Measurements from ENCODE around the gene KIF6.

The KIF6 gene

GRCh38 chr6:39366931-39367618 is 358.1 kb downstream of the KIF6 start:
- no peak for DNase-seq

- DNase-seq, result no peak
Observed at GRCh38 chr6:39365281-39366074, 359.7 kb downstream of the KIF6 start.

DNA sequence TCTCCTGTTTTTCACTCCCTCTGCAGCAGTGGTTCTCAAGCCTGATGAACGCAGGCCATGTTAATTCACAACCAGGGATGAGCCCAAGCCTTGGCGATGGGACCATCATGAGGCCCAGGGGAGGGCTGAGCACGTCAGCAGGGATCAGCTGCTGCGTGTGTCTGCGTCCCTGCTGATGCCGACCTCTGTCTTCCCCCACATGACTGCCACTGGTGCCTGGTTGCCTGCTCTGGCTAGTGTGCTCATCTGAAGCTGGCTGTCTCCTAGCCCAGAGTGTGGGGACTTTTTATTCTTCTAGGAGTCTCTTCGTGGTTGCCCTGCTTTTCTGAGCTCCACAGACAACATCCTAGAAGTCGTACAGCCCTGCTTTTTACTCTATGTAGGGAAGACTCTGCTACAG is 361.9 kb downstream of the KIF6 start:
- no peak for DNase-seq

- DNase-seq, result peak; percentile 24
Observed at GRCh38 chr6:39362487-39362865, 362.7 kb downstream of the KIF6 start.

GRCh38 chr6:39361657-39362486 is 363.3 kb downstream of the KIF6 start:
- DNase-seq, result peak; percentile 69

DNA sequence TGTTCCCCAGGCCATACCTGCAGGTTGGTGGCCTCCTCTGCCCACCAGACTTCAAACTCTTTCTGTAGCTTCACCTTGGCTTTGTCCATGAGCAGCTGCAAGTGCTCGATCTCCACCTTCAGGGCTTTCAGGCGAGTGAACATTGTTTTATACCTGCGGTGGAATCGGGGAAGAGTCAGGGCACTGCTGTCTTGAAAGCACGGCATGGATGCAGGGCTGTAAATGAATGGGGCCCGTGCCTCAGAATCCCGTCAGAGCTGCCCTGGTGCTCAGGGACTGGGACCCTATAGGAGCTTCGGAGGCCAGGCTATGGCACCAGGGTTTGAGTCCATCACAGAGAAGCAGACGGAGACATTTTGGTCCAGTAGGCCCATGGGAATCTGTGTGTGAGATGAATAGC is 364.8 kb downstream of the KIF6 start:
- no peak for DNase-seq

DNA sequence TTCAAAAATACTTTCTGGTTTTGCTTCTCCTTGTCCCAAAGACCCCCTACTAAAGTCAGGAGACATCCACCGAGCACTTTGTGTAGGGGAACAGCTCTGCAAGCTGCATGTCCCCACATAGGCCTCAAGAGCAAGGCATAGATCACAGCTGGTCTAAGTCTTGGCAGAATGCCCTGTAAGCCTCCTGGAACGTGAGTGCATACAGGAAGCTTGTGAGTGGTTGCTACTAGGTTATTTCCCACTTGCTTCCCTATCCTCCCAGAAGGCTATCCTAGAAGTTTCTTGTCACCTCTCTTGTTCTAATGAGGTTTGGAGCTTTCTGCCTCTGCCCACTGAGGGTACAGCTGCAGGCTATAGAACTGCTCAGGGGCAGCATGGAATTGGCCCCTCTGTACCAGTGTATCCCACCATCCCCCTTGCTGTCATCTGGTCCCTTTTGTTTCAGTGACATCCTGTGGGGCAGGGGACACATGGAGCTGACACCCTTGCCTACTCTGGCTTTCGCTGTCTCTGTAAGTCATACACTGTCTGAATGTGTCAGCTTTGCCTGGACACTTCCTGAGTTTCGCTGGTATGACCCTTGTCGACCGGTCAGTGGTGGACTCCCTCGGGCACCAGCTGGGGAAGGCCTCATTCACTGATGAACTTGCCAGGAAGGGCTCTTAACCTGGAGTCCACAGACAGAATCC is 367.1 kb downstream of the KIF6 start:
- peak; percentile 80 for DNase-seq

DNA sequence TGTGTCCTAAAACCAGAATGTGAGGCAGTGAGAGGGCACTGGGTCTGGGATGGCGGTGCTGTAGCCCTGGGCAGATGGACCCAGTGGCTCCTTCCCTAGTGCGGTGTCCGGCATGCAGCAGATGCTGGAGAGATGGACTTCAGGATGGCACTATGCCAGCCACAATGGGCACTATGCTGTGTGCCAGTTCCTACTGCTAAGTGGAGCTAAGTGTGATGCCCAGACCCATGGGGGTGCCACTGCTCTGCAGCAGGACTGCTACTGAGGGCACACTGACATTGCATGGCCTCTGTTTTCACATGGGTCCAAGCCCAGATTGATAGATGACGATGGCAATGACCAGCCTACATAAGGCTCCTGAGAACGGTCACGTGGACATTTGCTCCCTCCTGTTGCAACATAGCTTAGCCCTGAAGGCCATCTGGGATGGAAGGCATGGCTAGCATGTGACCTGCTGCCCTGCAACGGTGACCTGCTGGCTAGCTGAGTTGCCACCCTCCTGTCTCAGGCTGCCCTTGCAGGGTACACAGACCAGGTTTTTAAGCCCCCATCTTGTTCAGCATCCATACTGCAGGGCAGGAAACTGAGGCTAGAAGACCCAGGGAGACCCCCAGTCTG is 371.4 kb downstream of the KIF6 start:
- DNase-seq, result no peak

DNA sequence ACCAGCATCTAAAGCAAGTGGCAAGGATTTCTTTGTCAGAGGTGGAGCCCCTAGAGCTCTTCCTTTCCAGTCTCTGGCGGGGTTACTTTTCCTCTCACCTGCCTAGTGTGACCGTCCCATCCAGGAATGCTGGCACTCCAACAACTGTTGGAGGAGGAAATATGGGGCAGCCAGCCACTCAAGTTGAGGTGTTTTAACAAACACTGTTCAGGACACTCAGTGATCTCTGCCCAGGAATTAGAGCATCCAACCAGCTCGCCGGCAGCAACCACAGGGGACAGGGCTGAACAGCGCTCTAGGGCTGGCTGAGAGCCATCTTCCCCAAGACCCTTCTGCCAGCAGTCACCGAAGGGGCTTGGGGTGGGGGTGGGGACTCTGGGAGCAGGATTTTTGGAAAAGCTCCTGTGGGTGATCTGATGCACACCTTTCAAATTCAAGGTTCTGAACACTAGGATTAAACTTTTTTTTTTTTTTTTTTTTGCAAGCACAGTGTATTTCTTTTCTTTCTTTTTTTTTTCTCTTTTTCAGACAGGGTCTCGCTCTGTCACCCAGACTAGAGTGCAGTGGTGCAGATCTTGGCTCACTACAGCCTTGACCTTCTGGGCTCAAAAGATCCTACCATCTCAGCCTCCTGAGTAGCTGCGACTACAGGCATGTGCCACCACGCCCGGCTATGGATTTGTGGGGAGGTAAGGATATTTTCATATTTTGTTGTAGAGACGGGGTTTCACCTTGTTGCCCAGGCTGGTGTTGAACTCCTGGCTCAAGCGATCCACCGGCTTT is 374.3 kb downstream of the KIF6 start:
- DNase-seq, result no peak

DNA sequence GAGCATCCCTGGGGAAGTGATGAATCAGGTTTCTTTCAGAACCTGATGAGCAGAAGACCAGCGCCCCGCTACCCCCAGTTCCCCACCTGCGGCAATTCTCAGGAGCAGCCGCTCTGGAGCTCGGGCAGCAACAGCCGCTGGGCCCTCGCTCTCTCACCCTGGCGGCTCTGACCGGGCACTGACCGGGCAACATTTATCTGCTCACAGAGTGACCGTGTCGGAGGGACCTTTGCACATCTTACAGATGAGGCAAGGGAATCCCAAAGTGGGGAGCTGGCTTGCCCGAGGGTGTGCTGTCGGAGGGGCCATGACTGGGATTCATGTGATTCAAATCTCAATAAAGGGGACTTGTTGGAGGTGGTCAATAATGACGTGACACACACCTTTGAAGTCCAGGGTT is 376.5 kb downstream of the KIF6 start:
- DNase-seq, result no peak

DNA sequence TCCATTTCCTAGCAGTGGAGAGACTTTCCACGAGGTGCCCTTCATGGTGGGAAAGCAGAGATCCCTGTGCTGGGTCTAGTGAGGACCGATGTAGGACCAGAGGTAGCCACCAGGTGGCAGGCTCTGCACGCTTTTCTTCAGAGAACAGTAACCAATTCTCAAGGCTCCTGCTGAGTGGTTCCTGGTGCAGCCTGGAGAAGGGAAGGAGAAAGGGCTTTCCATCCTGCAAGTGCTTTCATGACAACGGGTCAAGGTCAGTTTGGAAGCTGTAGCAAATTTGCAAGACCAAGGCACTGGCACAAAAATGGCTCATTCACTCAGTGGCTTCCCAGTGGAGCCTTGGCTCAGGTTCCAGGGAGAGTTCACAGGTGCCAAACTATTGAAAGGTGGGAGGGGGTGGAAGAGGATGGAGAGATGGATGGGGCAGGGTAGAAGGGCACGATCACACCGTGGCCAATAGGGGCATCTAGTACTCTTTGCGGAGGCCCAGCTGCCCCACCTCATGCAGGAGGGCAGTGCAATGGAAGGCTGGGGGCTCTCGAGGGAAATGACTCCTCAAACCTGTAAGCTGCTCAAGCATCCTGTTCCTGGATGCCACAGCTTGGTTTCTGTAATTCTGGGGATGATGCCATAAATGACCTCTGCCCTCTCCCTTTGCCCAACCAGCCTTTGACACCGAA is 377.2 kb downstream of the KIF6 start:
- peak; percentile 27 for DNase-seq

DNA sequence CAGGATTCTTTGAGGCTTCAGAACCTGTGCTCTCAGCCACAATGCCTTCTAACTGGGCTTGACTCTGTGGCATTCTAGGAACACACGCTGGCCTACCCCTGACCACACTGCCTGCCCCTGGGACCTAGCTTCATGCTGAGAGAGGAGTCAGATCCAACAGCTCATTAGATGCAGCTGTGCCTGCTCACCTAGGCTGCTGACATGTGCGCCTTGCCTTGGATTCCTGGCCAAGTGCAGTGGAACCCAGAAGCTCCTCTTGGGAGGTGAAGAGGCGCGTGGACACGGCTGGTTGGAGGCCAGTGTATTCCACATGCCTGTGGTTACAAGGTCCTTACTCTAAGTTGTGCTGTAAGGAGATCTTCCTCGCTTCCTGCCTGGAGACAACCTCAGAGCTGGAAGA is 378.0 kb downstream of the KIF6 start:
- DNase-seq, result no peak

DNA sequence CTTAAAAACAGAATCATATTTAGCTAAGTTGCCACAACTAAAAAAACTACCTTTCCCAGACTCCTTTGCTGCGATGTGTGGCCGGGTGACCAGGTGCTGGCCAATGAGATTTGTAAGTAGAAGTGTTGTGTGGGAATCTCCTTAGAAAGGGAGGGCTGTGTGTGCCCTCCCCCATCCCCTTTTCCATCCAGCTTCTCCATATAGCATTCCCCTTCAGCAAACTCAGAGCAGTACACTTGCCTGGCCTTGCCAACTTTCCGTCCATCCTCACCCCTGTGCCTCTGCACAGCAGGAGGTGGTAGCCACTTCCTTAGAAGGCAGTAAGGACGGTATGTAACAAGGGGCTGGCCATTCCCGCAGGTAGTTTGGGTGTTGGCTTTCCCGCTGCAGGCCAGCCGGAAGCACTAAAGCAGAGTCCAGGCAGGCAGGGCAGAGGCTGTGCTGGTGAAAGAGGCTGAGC is 380.4 kb downstream of the KIF6 start:
- DNase-seq, result no peak

- DNase-seq, result no peak
Observed at GRCh38 chr6:39343396-39343870, 381.8 kb downstream of the KIF6 start.

- no peak for DNase-seq
Observed at GRCh38 chr6:39342692-39343395, 382.4 kb downstream of the KIF6 start.

DNA sequence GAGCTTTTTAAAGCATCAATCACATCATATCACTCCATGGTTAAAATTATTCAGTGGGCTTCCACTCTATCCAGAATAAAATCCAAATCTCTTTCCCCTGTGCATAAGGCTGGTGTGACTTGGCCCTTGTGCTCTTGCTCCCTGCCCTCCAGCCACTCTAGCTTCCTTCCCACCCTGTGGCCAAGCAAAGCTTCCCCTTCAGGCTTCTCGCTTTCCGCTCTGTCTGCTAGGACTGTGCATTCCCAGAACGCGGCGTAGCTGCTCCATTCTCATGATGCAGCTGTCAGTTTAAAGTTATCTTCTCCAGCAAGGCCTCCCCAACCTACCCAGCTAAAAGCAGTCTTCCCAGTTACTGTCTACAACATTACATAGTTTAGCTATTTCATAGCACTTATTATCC is 383.3 kb downstream of the KIF6 start:
- no peak for DNase-seq

DNA sequence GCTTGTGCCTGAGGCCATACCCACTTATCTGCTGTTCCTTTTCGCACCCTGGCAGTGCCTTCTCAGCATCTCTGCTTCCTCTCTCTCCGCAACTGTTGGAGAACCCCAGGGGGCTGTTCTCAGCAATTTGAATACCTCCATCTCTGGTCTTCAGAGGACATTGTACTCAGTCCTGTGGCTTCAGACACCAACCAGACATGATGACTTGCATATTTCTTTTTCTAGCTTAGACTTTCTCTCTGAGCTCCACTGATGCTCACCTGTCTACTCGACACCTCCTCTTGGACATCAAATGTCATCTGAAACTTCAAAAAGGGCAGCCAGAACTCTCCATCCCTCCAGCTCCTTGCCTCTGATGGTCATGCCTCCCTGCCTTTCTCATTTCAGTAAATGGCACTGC is 383.9 kb downstream of the KIF6 start:
- DNase-seq, result no peak

DNA sequence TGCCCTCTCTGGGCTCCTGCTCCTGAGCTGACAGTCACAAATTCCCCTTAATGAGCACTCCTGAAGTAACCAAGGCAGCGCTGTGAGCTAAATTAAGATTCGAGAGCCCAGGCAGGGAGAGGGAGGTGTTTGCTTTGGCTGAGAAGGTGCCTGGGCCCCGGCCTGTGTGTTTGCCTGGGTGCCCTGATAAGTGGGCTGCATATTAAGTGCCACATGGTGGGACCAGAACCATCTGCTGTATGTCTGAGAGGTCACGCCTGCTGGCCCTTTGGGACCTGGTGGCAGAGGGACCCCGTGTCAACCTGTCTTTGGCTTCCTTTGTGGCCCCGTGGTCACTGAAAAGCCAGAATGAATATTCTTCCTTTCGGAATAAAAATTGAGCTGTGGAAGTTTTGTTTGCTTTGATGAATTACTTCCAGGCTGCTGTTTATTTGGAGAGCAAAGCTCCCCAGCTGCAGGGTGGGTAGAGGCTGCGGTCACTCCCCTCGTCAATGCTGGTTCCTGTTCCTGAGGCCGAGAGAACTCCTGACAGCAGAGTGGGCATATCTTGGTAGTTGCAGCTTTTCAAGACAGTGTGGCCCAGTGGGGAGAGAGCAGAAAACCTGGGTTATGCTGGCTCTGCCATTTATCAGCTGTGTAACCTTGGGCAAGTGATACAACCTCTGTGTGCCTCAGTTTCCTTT is 385.2 kb downstream of the KIF6 start:
- peak; percentile 88 for DNase-seq

DNA sequence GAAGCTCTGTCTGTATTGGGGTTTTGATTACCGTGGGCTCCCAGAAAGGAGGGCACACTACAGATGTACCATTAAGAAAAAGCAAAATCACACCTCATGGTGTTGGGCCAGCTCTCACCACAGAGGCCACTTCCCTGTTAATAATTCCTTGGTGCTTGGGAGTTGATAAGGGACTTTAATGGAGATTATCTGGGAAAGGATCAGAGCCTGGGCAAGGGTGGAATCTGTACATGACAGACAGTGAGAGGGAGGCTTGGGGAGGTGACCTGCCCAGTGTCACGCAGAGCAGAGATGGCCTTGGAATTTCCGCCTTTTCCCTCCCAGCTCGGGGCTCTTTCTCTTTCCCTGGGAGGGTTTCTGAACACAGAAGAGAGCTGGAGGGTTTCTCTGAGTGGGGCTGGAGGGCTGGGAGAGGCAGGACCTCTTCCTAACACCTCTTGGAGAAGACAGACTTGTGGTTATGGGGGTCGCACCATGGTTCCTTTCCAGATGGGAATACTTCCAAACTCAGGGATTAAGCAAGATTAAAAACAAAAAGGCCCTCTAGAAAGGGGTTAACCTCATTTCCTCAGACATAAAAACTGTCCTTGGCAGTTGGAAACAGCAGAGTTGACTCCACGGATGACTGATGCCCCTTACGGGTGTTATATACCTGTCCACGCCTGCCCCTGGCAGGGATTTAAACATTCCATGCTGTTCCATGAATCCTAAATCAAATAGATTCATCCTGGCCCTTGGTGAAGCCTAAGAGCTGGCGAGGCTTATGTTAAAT is 385.9 kb downstream of the KIF6 start:
- DNase-seq, result no peak
